PC-3 (cell line): ENCODE data around the gene SAMD3. TPM values are rescaled to one million over a fixed set of nuclear protein-coding genes. Genes with fewer than 3 reads are reported as not detected.

Experiments used
- ATAC-seq: fragments of 200-7000 bp; cut with Tn5 transposase; 2 replicates; pipeline ENCODE4 v1.9.1; 2020; ENCODE audit warnings: mild to moderate bottlenecking, moderate library complexity
- BruUV-seq: library from RNA; stranded (reverse); fragments of 400-500 nt; replicated peaks from 2 replicates; lab custom pipeline; 2021; lab: Mats Ljungman, UMichigan
- CTCF ChIA-PET: fragments of 300-600 bp; sonication (Branson Sonifier 250); formaldehyde crosslinking; loops from one replicate; lab custom pipeline; 2022; ENCODE audit warnings: antibody characterized with exemption; lab: Charles Lee
- POLR2A ChIA-PET: fragments of 300-600 bp; sonication (Branson Sonifier 250); formaldehyde crosslinking; loops from one replicate; lab custom pipeline; 2022; ENCODE audit warnings: antibody characterized with exemption; ENCODE audit not compliant: unreplicated experiment; lab: Charles Lee
- DNase-seq: peaks from one replicate; pipeline ENCODE4 v3.0.0-alpha.2; 2015
- H2AFZ ChIP-seq: fragments of 300-600 bp; sonication (generic); 2 replicates; pipeline ENCODE4 v1.6.0; 2016; ENCODE audit warnings: antibody characterized with exemption, low read length
- H3F3A ChIP-seq: fragments of 300-600 bp; sonication (generic); one replicate; pipeline ENCODE4 v1.6.0; 2017; ENCODE audit warnings: antibody characterized with exemption, low read length, control low read depth, mild to moderate bottlenecking; ENCODE audit not compliant: unreplicated experiment
- H3K27ac ChIP-seq: fragments of 300-600 bp; sonication (generic); 2 replicates; pipeline ENCODE4 v1.5.1; 2016; ENCODE audit warnings: mild to moderate bottlenecking, low read length
- H3K27me3 ChIP-seq: fragments of 300-600 bp; sonication (generic); 2 replicates; pipeline ENCODE4 v1.6.1; 2016; ENCODE audit warnings: low read length, mixed read lengths
- H3K36me3 ChIP-seq: fragments of 300-600 bp; sonication (generic); 2 replicates; pipeline ENCODE4 v1.6.1; 2016; ENCODE audit warnings: low read depth, mixed run types, low read length, mixed read lengths
- H3K4me1 ChIP-seq: fragments of 300-600 bp; sonication (generic); 2 replicates; pipeline ENCODE4 v1.5.1; 2016; ENCODE audit warnings: low read length; ENCODE audit not compliant: insufficient read depth
- H3K4me2 ChIP-seq: fragments of 300-600 bp; sonication (generic); 2 replicates; pipeline ENCODE4 v1.6.0; 2016; ENCODE audit warnings: low read length
- H3K4me3 ChIP-seq: fragments of 300-600 bp; sonication (generic); 2 replicates; pipeline ENCODE4 v1.5.1; 2016; ENCODE audit warnings: mild to moderate bottlenecking, low read length, mixed read lengths
- H3K79me2 ChIP-seq: fragments of 300-600 bp; sonication (generic); 2 replicates; pipeline ENCODE4 v1.6.1; 2017; ENCODE audit warnings: low read length, mixed read lengths
- H3K9ac ChIP-seq: fragments of 300-600 bp; sonication (generic); 2 replicates; pipeline ENCODE4 v1.6.0; 2016; ENCODE audit warnings: mild to moderate bottlenecking, low read length
- H3K9me2 ChIP-seq: fragments of 300-600 bp; sonication (generic); replicated peaks from 2 replicates; pipeline ENCODE4 v1.6.1; 2016; ENCODE audit warnings: mixed run types, low read length, mixed read lengths
- H3K9me3 ChIP-seq: fragments of 300-600 bp; sonication (generic); 2 replicates; pipeline ENCODE4 v1.6.1; 2016; ENCODE audit warnings: low read length, mixed read lengths
- H4K20me1 ChIP-seq: fragments of 300-600 bp; sonication (generic); 2 replicates; pipeline ENCODE4 v1.6.1; 2016; ENCODE audit warnings: low read length, mixed read lengths
- CTCF ChIP-seq: fragments of 300-600 bp; sonication (generic); conservative IDR thresholded peaks from 2 replicates; pipeline ENCODE4 v1.5.1; 2017; ENCODE audit warnings: antibody characterized with exemption, low read depth, mild to moderate bottlenecking, low read length
- EZH2 ChIP-seq: fragments of 300-600 bp; sonication (generic); IDR thresholded peaks from one replicate; pipeline ENCODE4 v1.6.1; 2017; ENCODE audit warnings: antibody characterized with exemption, mild to moderate bottlenecking, low read length; ENCODE audit not compliant: unreplicated experiment
- EZH2phosphoT487 ChIP-seq: fragments of 300-600 bp; sonication (generic); IDR thresholded peaks from 2 replicates; pipeline ENCODE4 v1.6.1; 2018; ENCODE audit warnings: mild to moderate bottlenecking, antibody characterized with exemption, low read length, borderline replicate concordance
- intact Hi-C: fragments of 100-400 bp; cut with micrococcal nuclease; formaldehyde crosslinking; loops from 2 replicates; pipeline ENCODE4 v1.9.0; 2023
- total RNA-seq: library from RNA; depleted of rRNA; stranded (reverse); fragments of >200 nt; gene quantifications from 2 replicates; pipeline ENCODE4 v1.2.3, GENCODE V29; 2014

SAMD3 gene
- total RNA-seq, 1 experiment from 2014 or later: not detected

DNA sequence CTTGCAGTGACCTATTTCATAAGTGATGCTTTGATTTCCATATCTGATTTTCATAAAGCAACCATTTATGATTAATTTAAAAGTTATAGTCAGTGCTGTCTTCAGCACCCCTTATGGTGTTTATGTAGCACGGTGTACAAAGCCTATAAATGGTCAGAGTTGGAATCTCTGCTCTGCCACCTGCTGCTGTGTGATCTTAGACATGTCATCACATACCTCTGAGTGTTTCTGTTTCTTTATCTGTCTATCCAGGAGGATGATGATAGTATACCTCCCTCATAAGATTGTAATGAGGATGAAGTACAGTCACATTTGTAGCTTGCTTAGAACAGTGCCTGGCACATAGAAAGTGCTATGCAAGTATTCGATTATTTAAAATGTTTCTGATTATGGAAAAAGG, 100.5 kb downstream of the SAMD3 start:
- no peaks in the 10 kb centered on the region for H4K20me1 ChIP-seq
- H2AFZ ChIP-seq: no peak overlapping the region
- H3K9me2 ChIP-seq: no peaks in the 10 kb centered on the region
- no peaks in the 10 kb centered on the region for H3K4me1 ChIP-seq
- H3K4me2 ChIP-seq: no peak overlapping the region
- H3K36me3 ChIP-seq: no peaks in the 10 kb centered on the region
- DNase-seq (no peak), ATAC-seq (no peak)
- BruUV-seq: no TSS peak
- H3K27me3 ChIP-seq: no peaks in the 10 kb centered on the region
- H3K4me3 ChIP-seq: no peak overlapping the region
- no peaks in the 10 kb centered on the region for H3K9me3 ChIP-seq
- ChIA-PET CTCF (no interaction called here), POLR2A (no interaction called here)
- no peaks in the 10 kb centered on the region for H3K79me2 ChIP-seq
- intact Hi-C loops: no loop called here
- H3K27ac ChIP-seq: no peak overlapping the region
- no peak overlapping the region for H3K9ac ChIP-seq
- no peaks in the 10 kb centered on the region for H3F3A ChIP-seq
- TF ChIP-seq CTCF: no peak
- TF ChIP-seq EZH2phosphoT487: no peak
- TF ChIP-seq EZH2: no peak

GRCh38 chr6:130120731-130121130, 102.0 kb downstream of the SAMD3 start:
- intact Hi-C loops: no loop called here

DNA sequence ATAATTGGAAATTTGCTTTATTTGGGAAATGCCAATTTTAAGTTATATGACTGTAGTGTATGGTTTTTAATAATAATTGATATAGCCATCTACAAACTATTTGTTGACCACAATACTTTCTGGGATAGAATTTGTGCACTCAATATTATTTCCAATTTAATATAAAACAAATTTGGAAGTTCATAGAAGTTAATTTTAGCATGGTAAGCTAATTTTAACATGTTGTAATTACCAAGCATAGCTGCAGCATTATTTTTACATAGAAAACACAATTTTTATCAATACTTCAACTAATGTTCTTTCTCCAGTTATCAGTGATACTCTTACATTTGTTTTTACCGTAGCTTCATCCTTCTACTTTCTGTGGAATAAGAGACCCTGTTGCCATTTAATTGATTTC, 103.5 kb downstream of the SAMD3 start:
- H3K4me1 ChIP-seq: no peaks in the 10 kb centered on the region
- intact Hi-C loops: no loop called here
- no TSS peak for BruUV-seq
- H3K79me2 ChIP-seq: no peaks in the 10 kb centered on the region
- ChIA-PET CTCF (no interaction called here), POLR2A (no interaction called here)
- no peak overlapping the region for H3K27ac ChIP-seq
- H3K27me3 ChIP-seq: no peaks in the 10 kb centered on the region
- no peak for DNase-seq
- H3K9ac ChIP-seq: no peak overlapping the region
- H3K4me3 ChIP-seq: no peak overlapping the region
- ATAC-seq: no peak
- H3K9me3 ChIP-seq: no peaks in the 10 kb centered on the region
- H2AFZ ChIP-seq: no peak overlapping the region
- H3F3A ChIP-seq: no peaks in the 10 kb centered on the region
- no peak for TF ChIP-seq CTCF
- no peak for TF ChIP-seq EZH2phosphoT487
- TF ChIP-seq EZH2: no peak
- no peaks in the 10 kb centered on the region for H3K36me3 ChIP-seq
- no peaks in the 10 kb centered on the region for H4K20me1 ChIP-seq
- H3K4me2 ChIP-seq: no peak overlapping the region
- no peaks in the 10 kb centered on the region for H3K9me2 ChIP-seq

More at GRCh38 chr6:130120731-130121130, 102.0 kb downstream of the SAMD3 start:
- no peak for ATAC-seq
- Histone ChIP-seq H3K79me2 (no peaks in the 10 kb centered on the region), H3K4me1 (no peaks in the 10 kb centered on the region), H3F3A (no peaks in the 10 kb centered on the region), H3K4me3 (no peak overlapping the region), H4K20me1 (no peaks in the 10 kb centered on the region), H3K9me3 (no peaks in the 10 kb centered on the region), H2AFZ (no peak overlapping the region), H3K27me3 (no peaks in the 10 kb centered on the region), H3K36me3 (no peaks in the 10 kb centered on the region), H3K9ac (no peak overlapping the region), H3K27ac (no peak overlapping the region), H3K9me2 (no peaks in the 10 kb centered on the region), H3K4me2 (no peak overlapping the region)
- BruUV-seq: no TSS peak
- ChIA-PET CTCF (no interaction called here), POLR2A (no interaction called here)
- no peak for DNase-seq
- TF ChIP-seq EZH2phosphoT487 (no peak), CTCF (no peak), EZH2 (no peak)
